Measurements from ENCODE around the gene TMEM9B.

TMEM9B gene

DNA sequence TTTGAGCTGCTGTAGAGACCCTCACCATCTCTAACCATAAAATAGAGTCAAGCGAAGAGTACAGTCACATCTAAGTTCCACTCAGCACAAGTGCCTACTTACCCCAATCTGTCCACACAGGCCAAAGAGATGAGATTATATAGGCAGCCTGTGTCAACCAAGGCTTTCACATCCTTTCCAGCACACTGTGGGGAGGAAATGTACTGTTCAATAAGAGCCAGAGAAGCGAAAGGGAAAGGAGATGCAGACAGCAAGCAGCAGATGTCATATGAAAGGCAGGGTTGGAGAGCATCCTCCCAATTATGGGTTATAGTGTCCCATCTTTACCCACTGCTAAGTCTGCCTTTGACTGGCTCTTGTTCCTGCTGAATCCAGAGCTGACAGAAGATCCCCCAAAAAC lies 23.2 kb upstream of the TMEM9B start:
- no peak for TF ChIP-seq SIN3A (IDR thresholded peaks at IDR 0.05; ENCODE audit: borderline replicate concordance, insufficient read depth, low read length)
- TF ChIP-seq TAF1 (IDR thresholded peaks at IDR 0.05; ENCODE audit: borderline replicate concordance, insufficient read depth, low read length) = no peak
- TF ChIP-seq, protein P1, sequence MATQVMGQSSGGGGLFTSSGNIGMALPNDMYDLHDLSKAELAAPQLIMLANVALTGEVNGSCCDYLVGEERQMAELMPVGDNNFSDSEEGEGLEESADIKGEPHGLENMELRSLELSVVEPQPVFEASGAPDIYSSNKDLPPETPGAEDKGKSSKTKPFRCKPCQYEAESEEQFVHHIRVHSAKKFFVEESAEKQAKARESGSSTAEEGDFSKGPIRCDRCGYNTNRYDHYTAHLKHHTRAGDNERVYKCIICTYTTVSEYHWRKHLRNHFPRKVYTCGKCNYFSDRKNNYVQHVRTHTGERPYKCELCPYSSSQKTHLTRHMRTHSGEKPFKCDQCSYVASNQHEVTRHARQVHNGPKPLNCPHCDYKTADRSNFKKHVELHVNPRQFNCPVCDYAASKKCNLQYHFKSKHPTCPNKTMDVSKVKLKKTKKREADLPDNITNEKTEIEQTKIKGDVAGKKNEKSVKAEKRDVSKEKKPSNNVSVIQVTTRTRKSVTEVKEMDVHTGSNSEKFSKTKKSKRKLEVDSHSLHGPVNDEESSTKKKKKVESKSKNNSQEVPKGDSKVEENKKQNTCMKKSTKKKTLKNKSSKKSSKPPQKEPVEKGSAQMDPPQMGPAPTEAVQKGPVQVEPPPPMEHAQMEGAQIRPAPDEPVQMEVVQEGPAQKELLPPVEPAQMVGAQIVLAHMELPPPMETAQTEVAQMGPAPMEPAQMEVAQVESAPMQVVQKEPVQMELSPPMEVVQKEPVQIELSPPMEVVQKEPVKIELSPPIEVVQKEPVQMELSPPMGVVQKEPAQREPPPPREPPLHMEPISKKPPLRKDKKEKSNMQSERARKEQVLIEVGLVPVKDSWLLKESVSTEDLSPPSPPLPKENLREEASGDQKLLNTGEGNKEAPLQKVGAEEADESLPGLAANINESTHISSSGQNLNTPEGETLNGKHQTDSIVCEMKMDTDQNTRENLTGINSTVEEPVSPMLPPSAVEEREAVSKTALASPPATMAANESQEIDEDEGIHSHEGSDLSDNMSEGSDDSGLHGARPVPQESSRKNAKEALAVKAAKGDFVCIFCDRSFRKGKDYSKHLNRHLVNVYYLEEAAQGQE (IDR thresholded peaks at IDR 0.05; ENCODE audit: insufficient read depth in 1 of 2, low read depth in 2 of 2, low read length in 2 of 2) = no peak
- no peak for TF ChIP-seq FOXP2 (optimal IDR thresholded peaks at IDR 0.05; ENCODE audit: borderline replicate concordance, extremely low read depth, extremely low read length, insufficient read depth)
- TF ChIP-seq POLR2AphosphoS5 (IDR thresholded peaks at IDR 0.05; ENCODE audit: low read depth, low read length) = no peak

- TF ChIP-seq POLR2AphosphoS5 (IDR thresholded peaks at IDR 0.05; ENCODE audit: low read depth, low read length) (no peak), FOXP2 (optimal IDR thresholded peaks at IDR 0.05; ENCODE audit: borderline replicate concordance, extremely low read depth, extremely low read length, insufficient read depth) (no peak), TAF1 (IDR thresholded peaks at IDR 0.05; ENCODE audit: borderline replicate concordance, insufficient read depth, low read length) (no peak), SIN3A (IDR thresholded peaks at IDR 0.05; ENCODE audit: borderline replicate concordance, insufficient read depth, low read length) (no peak)
- TF ChIP-seq, protein P1 (IDR thresholded peaks at IDR 0.05; ENCODE audit: insufficient read depth in 1 of 2, low read depth in 2 of 2, low read length in 2 of 2) = no peak
These were observed 21.2 kb upstream of the TMEM9B start for GRCh38 chr11:8985462-8985861.

DNA sequence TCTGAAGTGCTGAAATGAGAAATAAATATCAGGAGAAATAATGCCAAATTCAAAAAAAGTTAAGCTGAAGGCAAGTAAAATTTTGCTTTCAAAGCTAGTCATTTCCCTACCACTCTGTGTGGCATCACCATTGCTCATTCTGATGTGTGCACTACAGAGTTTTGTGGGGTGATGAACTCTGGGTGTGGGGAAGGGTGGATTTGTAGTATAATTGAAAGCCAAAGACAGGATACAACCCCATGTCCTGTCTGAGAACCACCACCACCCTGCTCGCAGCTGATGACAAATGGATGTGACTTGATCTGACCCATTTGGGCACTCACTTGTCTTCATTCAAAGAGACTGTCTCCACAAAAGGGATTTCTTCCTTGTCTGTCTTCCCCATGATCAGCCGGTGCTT lies 19.3 kb upstream of the TMEM9B start:
- TF ChIP-seq TAF1 (IDR thresholded peaks at IDR 0.05; ENCODE audit: borderline replicate concordance, insufficient read depth, low read length) (no peak), FOXP2 (optimal IDR thresholded peaks at IDR 0.05; ENCODE audit: borderline replicate concordance, extremely low read depth, extremely low read length, insufficient read depth) (no peak), POLR2AphosphoS5 (IDR thresholded peaks at IDR 0.05; ENCODE audit: low read depth, low read length) (no peak), SIN3A (IDR thresholded peaks at IDR 0.05; ENCODE audit: borderline replicate concordance, insufficient read depth, low read length) (no peak)
- TF ChIP-seq, protein P1 (IDR thresholded peaks at IDR 0.05; ENCODE audit: insufficient read depth in 1 of 2, low read depth in 2 of 2, low read length in 2 of 2) = no peak

DNA sequence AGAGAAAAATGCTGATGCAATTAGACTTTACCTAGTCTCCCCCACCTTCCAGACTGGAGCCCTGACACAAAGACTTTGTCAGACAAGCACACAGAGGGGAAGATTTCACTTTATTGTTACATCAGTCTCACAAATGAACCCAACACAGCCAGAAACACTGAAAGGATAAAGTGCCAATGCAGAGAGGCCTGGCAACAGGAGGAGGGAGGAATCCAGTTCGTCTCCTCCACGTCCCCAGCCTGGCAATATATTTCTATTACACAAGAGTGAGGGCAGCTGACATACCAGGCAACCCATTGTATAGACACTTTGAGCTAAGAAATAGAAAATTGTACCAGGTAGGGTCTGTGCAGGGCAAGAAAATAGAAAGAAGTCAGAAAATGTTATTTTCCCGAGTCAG lies 16.2 kb upstream of the TMEM9B start:
- no peak for TF ChIP-seq SIN3A (IDR thresholded peaks at IDR 0.05; ENCODE audit: borderline replicate concordance, insufficient read depth, low read length)
- TF ChIP-seq, protein P1 (IDR thresholded peaks at IDR 0.05; ENCODE audit: insufficient read depth in 1 of 2, low read depth in 2 of 2, low read length in 2 of 2) = no peak
- TF ChIP-seq TAF1 (IDR thresholded peaks at IDR 0.05; ENCODE audit: borderline replicate concordance, insufficient read depth, low read length) = no peak
- no peak for TF ChIP-seq FOXP2 (optimal IDR thresholded peaks at IDR 0.05; ENCODE audit: borderline replicate concordance, extremely low read depth, extremely low read length, insufficient read depth)
- TF ChIP-seq POLR2AphosphoS5 (IDR thresholded peaks at IDR 0.05; ENCODE audit: low read depth, low read length) = no peak

GRCh38 chr11:8973121-8973520 lies 8.9 kb upstream of the TMEM9B start:
- no peak for TF ChIP-seq TAF1 (IDR thresholded peaks at IDR 0.05; ENCODE audit: borderline replicate concordance, insufficient read depth, low read length)
- TF ChIP-seq, protein P1 (IDR thresholded peaks at IDR 0.05; ENCODE audit: insufficient read depth in 1 of 2, low read depth in 2 of 2, low read length in 2 of 2) = no peak
- TF ChIP-seq SIN3A (IDR thresholded peaks at IDR 0.05; ENCODE audit: borderline replicate concordance, insufficient read depth, low read length) = no peak
- no peak for TF ChIP-seq POLR2AphosphoS5 (IDR thresholded peaks at IDR 0.05; ENCODE audit: low read depth, low read length)

Data from PFSK-1 (cell line).